ENCODE measurements around the gene EDAR.

- no peak for TF ChIP-seq NFIC (IDR thresholded peaks at IDR 0.05)
- TF ChIP-seq TAF1 (IDR thresholded peaks at IDR 0.05; ENCODE audit: low read depth): no peak
- TF ChIP-seq EP300 (IDR thresholded peaks at IDR 0.05; ENCODE audit: borderline replicate concordance): no peak
- no peak for TF ChIP-seq EGR1 (IDR thresholded peaks at IDR 0.05)
- TF ChIP-seq YY1 (IDR thresholded peaks at IDR 0.05; ENCODE audit: low read depth): no peak
- TF ChIP-seq RAD21 (IDR thresholded peaks at IDR 0.05; ENCODE audit: low read depth): no peak
Observed at GRCh38 chr2:109028277-109028676, 39.3 kb upstream of the EDAR start.

Measured in Ishikawa (cell line).